NCI-H2107 treated with DMSO at 0.1 percent for 48 hours (cell line): ENCODE data around the gene PAF1.

ENCODE experiments used
- DNase-seq: peaks from one replicate; lab custom pipeline; 2025; ENCODE audit not compliant: unreplicated experiment; lab: John Stamatoyannopoulos, UW

Gene PAF1

DNA sequence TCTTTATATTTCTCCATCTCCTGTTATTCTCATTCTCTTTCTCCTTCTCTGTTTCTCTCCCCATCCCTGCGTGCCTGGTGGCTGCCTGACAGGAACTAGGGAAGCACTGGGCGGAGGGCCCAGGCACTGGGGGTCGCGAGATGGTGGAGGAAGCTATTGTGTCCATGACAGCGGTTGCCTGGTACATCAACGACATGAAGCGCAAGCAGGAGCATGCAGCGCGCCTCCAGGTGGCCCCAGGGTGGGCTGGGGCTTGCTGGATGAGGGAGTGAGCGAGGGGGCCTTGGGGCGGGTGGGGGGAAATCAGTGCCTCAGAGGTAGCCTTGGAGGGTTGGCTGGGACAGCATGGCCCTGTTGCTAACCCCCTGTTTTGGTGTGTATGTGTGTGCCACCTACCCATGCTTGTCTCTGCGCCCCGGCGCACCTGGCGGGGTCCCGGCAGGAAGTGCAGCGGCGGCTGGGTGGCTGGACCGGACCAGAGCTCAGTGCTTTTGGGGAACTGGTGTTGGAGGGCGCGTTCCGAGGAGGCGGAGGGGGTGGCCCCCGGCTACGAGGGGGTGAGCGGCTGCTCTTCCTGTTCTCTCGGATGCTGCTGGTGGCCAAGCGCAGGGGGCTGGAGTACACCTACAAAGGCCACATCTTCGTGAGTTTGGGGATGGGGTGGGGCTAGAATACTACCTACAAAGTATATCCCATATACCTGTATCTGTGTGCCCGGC lies 26.7 kb upstream of the PAF1 start:
- no peak for DNase-seq

DNA sequence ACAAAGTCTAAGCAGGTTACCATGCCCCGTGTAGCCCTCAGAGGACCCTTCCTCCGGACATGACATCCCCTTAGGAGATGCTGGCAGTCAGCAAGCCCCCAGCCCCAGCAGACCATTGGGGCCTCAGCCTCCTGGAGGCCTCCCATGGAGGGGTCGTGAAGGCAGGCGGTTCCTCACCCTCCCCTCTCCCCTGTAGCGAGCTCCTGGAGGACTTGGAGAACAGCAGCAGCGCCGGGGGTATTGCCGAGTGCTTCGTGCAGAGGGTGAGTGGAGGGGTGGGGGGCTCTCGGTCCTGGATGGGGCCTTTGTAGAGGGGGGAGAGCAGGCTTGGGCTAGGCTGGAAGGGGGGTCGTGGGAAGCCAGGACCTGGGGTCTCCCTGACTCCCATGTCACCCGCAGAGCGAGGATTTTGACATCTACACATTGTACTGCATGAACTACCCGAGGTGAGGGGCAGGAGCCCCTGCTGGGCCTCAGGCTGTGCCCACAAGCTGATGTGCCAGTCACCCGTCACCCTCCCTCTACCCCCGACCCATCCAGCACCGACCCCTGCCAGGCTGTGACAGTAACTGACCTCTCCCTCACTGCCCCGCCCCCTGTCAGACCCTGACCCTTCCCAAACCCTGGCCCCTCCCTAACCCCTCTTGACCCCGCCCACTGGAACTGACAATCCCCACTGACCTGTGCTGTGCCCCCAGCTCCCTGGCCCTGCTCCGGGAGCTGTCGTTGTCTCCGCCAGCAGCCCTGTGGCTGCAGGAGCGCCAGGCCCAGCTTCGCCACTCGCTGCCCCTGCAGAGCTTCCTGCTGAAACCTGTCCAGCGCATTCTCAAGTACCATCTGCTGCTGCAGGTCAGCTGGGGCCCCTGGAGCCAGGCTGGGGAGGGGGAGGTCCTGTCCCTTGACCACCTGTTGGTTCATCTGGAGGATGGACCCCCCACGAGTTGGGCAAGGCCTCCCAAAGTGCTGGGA lies 25.5 kb upstream of the PAF1 start:
- no peak for DNase-seq

DNA sequence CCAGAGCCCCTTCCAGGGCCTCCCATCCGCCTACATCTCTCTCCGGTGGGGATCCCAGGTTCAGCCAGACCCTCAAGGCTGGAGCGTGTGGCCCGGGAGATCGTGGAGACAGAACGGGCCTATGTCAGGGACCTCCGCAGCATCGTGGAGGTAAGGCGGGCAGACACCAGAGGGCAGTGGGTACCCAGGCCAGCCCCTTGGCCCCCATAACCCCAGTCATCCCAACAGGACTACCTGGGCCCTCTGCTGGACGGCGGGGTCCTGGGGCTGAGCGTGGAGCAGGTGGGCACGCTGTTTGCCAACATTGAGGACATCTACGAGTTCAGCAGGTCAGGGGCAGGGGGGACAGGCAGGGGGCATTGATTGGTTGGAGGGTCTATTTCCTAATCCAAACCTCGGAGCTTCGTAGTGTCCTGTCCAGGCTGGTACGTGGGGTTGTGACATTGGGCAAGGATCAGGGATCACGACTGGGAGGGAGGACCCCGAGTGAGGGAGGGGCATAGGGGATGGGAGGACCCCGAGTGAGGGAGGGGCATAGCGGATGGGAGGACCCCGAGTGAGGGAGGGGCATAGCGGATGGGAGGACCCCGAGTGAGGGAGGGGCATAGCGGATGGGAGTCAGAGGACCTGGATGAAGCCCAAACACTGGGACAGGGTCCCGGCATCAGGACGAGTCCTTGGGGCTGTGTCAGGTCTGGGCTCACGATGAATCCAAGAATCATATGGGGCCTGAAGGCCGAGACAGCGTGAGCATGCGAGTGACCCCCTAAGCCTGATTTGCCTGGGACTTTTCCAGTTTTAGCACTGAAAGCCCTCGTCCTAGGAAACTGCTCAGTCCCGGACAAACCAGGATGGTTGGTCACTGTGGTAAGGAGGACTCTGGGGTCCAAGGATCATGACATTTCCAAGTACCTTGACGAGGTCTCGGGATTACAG lies 24.5 kb upstream of the PAF1 start:
- DNase-seq: no peak

DNA sequence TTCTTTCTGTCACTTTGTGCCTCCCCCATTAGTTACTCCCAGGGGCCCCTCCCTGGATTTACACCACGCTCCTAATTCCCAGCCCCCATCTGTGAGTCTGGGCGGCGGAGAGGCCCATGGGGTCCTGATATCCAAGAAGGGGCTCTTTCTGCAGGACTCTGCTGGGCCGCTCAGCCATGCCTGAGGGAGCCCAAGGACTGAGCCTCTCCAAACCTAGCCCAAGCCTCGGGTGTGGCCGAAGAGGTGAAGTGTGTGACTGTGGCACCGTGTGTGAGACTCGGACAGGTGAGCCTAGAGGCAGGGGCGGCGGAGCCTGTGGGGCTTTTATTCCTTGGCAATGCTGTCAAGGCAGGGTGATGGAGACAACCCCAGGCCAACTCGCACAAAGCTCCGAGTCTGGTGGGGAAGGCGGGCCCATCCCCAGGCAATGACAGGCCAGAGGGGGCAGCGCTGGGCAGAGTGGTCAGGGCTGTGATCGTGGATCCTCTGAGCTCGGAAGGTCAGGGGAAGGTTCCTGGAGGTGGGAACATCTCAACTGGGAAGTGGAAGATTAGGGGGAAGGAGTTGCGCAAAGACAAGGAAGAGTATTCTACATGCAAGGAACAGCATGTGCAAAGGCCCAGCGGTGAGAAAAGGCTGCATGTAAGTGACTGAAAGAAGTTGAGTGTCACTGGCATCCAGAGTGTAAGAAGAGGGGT lies 23.2 kb upstream of the PAF1 start:
- no peak for DNase-seq

DNA sequence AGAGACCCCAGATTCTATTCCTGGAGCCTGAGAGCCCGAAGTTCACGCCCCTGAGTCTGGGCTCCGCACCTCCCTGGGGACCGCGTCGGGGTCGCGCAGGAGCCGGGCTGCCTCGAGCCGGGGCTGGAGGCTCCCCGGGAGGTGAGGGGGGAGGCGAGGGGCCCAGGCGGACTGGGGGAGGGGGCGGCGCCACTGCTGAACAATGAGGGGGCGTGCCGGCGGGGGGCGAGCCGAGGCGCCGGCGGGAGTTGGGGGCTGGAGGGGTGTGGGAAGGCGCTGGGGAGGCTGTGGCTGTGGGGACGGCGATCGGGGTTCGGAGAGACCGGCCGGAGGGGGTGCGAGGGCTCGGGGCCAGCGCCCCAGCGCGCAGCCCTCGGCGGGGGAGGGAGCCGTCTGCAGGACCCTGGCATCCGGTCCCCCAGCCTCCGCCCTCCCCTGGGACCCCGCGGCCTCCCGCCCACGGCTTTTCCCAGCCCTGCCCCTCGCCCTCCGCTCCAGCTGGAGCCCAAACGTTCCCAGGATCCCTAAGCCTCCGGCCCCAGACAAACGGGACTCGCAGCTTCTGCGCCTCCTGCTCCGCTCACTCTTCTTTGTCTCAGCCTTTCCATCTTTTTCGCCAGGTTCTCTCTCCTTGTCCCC lies 22.5 kb upstream of the PAF1 start:
- no peak for DNase-seq

DNA sequence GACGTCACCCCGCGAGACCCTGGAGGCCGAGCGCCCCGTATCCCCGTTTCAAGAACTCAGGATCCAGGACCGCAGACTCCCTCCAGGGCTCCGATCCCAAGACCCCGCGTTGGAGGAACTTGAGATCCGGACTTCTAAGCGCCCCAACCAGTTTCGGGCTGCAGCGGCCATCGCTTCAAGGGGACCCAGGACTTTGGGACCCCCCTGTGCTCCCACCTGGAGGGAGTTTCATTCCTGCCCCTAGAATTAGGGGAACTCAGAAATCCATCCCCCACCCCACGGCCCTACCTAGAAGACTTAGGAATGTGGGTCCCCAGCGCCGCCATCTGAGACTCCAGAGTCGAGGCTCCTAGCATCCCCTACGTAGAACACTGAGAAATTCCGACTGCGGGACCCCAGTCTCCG lies 22.0 kb upstream of the PAF1 start:
- no peak for DNase-seq

DNA sequence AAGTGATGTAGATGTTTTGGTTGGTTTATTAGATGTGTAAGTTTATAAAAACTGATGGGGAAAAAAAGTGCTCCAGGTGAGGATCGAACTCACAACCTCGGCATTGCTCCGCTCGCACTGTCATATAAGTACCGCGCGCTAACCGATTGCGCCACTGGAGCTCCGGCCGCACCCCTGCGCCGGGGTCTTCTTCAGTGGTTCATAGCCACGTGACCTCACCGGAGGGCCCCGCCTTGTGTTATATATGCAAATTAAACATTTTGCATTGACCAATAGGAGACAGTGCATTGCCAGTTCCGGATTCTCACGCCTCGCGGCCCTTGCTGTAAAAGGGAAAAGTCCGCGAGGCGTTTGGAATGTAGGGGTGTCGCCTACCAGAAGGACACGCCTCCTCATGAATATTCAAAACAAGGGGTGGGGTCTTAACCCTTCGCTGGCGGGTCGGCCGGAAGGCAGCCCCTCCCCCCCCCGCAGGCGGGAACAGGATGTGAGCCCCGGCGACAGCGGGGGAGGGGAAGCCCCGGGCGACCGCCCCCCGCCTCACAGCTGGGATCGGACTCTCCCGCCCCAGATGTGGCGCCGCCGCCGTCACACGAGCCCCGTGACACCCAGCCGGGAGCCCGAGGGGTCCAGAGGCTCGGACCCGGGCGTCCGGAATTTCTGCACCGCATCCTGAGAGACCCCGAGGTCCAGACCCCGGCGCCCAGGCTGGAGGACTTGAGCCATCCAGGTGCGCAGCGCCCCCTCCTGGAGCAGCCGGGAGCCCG lies 21.4 kb upstream of the PAF1 start, which contains the start of gene PLEKHG2:
Gene PLEKHG2, plus strand, starts transcription at position 570 of the 767 bp plus-strand sequence. CDS start 1,418 bp downstream, outside the sequence.
- peak; percentile 95 for DNase-seq

DNA sequence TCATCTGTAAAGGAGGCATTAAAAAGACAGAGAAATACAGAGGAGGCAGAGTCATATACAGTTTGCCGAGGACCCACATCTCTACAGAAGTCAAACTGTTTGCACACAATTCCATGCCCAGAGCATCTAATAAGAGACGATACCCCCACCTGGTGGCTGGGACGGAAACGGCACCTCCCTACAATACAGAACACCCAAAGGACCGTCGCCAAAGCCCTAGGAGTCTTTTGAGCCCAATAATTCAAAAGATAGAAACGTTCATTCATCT lies 20.9 kb upstream of the PAF1 start:
- peak; percentile 95 for DNase-seq

DNA sequence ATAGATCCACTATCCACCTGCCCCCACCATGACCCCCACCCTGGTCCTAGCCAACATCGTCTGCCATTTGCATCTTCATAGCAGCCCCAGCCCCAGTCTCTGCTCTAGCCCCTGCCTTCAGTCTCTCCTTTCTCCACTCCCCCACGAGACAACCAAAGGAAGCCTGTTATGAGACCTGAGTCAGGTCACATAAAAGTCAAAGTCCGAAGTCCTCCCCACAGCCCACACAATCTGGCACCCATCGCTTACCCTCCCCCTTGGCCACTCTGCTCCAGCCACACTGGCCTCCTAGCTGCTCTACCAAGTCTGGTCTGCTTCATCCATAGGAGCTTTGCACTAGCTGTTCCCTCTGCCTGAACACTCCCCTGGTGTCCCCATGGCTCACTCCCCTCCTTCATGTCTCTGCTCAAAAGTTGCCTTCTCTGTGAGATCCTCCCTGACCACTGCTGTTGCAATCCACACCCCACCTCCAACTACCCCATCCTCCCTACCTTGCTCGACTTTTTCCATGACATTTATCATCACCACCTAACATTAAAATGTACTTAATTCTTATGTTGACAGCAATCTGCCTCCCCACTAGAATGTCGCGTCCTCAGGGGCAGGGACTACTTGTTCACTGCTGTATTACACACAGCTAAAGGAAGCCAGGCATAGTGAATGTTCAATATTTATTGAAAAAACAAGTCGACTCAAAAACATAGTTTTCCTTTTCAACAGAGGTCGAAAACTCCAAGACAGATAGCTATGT lies 20.4 kb upstream of the PAF1 start:
- no peak for DNase-seq

DNA sequence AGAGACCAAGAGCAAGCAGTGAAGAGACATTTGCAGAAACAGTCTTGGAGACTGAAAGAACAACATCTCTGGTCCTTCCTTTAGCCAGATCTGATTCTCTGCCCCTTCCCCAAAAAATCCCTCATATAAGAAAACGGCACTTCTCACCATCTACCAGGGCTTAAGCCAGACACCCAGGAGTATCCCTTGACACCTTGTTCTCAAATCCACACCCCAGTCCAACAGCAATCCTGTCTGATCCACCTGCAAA lies 19.9 kb upstream of the PAF1 start:
- no peak for DNase-seq

DNA sequence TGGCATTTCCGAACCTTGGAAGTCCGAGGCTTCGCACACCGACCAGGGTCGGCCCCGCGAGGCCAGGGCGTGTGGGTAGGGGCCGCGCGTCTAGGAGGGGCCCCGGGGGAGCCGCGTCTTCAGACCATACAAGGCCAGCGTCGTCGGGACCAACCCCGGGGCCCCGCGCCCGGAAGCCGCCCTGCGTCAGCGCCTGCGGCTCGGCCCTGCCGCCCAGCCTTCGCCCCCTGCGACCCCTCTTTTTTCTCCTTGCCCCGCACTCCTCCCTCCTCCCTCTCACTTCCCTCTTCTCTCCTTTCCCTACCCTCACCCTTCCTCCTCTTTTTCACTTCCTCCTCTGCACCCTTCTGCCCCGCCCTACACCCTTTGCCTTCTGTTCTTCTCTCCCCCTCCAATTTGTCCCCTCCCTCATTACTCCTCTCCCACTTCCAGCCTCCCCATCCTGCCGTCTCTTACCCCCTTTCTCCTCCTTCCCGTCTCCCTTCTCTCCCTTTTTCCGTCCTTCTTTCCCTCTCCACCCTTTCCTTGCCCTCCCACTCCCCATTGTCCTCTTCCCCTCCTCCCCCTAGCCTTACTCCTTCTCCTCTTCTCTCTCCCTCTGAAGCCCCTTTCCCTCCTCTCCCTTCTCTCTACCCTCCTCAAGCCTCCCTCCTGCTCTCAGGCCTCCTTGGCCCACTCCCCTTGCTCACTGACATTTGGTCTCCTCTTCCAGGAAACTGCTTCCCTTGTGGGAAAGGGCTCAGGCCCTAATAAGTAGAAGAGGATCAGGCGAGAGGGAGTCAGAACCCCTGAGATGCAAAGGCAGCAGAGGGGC lies 19.3 kb upstream of the PAF1 start:
- no peak for DNase-seq

DNA sequence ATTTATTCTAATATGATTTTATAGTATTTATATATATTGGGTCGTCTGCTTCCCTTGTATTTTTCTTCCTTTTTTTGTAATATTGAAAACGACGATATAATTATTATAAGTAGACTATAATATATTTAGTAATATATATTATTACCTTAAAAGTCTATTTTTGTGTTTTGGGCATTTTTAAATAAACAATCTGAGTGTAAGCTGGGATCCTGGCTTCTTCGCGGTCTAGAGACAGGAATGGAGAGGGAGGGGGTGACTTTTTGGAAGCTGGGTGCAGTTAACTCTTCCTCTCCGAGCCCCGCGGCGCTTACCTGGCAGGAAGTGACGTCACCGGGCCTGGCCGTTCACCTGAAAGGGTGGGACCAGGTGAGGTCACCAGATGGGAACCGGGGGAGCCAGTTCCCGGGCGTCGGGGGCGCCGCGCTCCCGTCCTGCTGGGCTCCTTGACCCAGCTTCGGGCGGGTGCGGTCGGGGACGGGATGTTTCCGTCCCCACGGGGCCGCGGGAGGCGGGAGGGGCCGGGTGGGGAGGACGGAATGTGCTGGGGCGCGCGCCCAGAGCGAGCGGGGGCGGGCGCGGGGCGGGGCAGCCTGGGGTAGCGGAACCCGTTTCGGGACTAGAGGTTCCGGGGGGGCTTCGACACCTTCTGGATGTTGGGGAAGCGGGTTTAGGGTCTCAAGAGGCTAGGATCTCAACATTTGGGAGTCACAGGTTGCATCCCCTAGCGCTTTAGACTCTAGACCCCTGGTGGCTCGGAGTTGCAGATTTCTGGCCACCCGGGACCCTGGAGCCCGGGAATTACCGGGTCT lies 18.5 kb upstream of the PAF1 start:
- peak; percentile 77 for DNase-seq

DNA sequence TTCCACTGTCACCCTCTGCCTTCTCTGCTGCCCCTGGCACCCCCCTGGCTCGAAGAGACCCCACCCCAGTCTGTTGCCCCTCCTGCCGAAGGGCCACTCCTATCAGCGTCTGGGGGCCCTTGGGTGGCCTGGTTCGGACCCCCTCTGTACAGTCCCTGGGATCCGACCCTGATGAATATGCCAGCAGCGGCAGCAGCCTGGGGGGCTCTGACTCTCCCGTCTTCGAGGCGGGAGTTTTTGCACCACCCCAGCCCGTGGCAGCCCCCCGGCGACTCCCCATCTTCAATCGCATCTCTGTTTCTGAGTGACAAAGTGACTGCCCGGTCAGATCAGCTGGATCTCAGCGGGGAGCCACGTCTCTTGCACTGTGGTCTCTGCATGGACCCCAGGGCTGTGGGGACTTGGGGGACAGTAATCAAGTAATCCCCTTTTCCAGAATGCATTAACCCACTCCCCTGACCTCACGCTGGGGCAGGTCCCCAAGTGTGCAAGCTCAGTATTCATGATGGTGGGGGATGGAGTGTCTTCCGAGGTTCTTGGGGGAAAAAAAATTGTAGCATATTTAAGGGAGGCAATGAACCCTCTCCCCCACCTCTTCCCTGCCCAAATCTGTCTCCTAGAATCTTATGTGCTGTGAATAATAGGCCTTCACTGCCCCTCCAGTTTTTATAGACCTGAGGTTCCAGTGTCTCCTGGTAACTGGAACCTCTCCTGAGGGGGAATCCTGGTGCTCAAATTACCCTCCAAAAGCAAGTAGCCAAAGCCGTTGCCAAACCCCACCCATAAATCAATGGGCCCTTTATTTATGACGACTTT lies 17.7 kb upstream of the PAF1 start:
- DNase-seq: no peak

DNA sequence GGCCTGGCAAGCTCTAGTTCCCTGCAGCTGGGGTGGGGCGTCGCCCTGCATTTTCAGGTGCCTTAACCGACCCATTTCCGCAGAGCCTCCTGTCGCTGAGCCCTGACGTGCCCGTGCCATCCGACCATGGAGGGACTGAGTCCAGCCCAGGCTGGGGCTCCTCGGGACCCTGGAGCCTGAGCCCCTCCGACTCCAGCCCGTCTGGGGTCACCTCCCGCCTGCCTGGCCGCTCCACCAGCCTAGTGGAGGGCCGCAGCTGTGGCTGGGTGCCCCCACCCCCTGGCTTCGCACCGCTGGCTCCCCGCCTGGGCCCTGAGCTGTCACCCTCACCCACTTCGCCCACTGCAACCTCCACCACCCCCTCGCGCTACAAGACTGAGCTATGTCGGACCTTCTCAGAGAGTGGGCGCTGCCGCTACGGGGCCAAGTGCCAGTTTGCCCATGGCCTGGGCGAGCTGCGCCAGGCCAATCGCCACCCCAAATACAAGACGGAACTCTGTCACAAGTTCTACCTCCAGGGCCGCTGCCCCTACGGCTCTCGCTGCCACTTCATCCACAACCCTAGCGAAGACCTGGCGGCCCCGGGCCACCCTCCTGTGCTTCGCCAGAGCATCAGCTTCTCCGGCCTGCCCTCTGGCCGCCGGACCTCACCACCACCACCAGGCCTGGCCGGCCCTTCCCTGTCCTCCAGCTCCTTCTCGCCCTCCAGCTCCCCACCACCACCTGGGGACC lies 16.9 kb upstream of the PAF1 start:
- no peak for DNase-seq

DNA sequence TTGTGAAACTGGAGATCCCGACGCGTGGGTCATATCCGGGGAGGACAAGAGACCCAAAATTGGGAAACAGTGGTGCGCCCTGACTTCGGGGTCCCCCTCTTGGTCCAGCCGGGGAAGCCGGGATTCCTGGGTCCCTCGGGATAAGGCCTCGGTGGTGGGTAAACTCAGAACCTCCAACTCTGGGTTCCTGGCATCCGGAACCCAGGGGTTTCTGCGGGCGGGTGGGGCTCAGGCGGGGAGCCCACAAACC lies 16.4 kb upstream of the PAF1 start:
- DNase-seq: no peak
